ENCODE results near the gene IL21R. TPM values are rescaled to one million over a fixed set of nuclear protein-coding genes. Genes with fewer than 3 reads are reported as not detected.

IL21R gene
- total RNA-seq, 6 experiments from 2014 or later: 0.96 to 1.8 (median 1.2) TPM

GRCh38 chr16:27439271-27440018 is 37.5 kb downstream of the IL21R start:
- no peak for TF ChIP-seq CTCF (IDR thresholded peaks at IDR 0.05)
- Mint-ChIP-seq H3K4me3 (no peak overlapping the region), H3K27ac (no peak overlapping the region), H3K4me1 (ENCODE audit: low read depth) (peaks cover 7% of the 10 kb centered on the region), H3K36me3 (ENCODE audit: low read depth) (peaks cover 6% of the 10 kb centered on the region), H3K9me3 (peaks cover 7% of the 10 kb centered on the region), H3K27me3 (ENCODE audit: insufficient read depth) (no peaks in the 10 kb centered on the region; the same call in 1 of the 2 replicates)
- DNase-seq: no peak

- H3K36me3 Mint-ChIP-seq (ENCODE audit: low read depth): peaks cover 15% of the 10 kb centered on the region
- H3K4me1 Mint-ChIP-seq (ENCODE audit: low read depth): peaks cover 7% of the 10 kb centered on the region
- DNase-seq: no peak
- peaks cover 14% of the 10 kb centered on the region for H3K9me3 Mint-ChIP-seq
- H3K4me3 Mint-ChIP-seq: no peak overlapping the region
- no peak overlapping the region for H3K27ac Mint-ChIP-seq
- no peak for TF ChIP-seq CTCF (IDR thresholded peaks at IDR 0.05)
- no peaks in the 10 kb centered on the region; the same call in 1 of the 2 replicates for H3K27me3 Mint-ChIP-seq (ENCODE audit: insufficient read depth)
Measured at GRCh38 chr16:27441276-27441675, 39.3 kb downstream of the IL21R start.

- Mint-ChIP-seq H3K9me3 (peaks cover 14% of the 10 kb centered on the region), H3K4me1 (ENCODE audit: low read depth) (peaks cover 7% of the 10 kb centered on the region), H3K36me3 (ENCODE audit: low read depth) (peaks cover 17% of the 10 kb centered on the region), H3K27ac (no peak overlapping the region), H3K27me3 (ENCODE audit: insufficient read depth) (no peaks in the 10 kb centered on the region; the same call in 1 of the 2 replicates), H3K4me3 (no peak overlapping the region)
- TF ChIP-seq CTCF (IDR thresholded peaks at IDR 0.05): no peak
- DNase-seq: no peak
Measured at GRCh38 chr16:27441998-27442397, 40.0 kb downstream of the IL21R start.

- Mint-ChIP-seq H3K9me3 (peaks cover 14% of the 10 kb centered on the region), H3K36me3 (ENCODE audit: low read depth) (peaks cover 26% of the 10 kb centered on the region), H3K27me3 (ENCODE audit: insufficient read depth) (peaks cover 7% of the 10 kb centered on the region), H3K27ac (no peak overlapping the region), H3K4me1 (ENCODE audit: low read depth) (peaks cover 7% of the 10 kb centered on the region), H3K4me3 (no peak overlapping the region)
- DNase-seq: peak; percentile 72
- no peak for TF ChIP-seq CTCF (IDR thresholded peaks at IDR 0.05)
Measured at GRCh38 chr16:27444015-27444414, 42.0 kb downstream of the IL21R start.

- TF ChIP-seq CTCF (IDR thresholded peaks at IDR 0.05): no peak
- Mint-ChIP-seq H3K27ac (no peak overlapping the region), H3K4me1 (ENCODE audit: low read depth) (peaks cover 7% of the 10 kb centered on the region), H3K4me3 (no peak overlapping the region), H3K36me3 (ENCODE audit: low read depth) (peaks cover 26% of the 10 kb centered on the region), H3K27me3 (ENCODE audit: insufficient read depth) (peaks cover 7% of the 10 kb centered on the region), H3K9me3 (peaks cover 14% of the 10 kb centered on the region)
- DNase-seq: no peak
Measured at GRCh38 chr16:27444470-27444869, 42.5 kb downstream of the IL21R start.
